ENCODE measurements around the gene CCS.

DNA sequence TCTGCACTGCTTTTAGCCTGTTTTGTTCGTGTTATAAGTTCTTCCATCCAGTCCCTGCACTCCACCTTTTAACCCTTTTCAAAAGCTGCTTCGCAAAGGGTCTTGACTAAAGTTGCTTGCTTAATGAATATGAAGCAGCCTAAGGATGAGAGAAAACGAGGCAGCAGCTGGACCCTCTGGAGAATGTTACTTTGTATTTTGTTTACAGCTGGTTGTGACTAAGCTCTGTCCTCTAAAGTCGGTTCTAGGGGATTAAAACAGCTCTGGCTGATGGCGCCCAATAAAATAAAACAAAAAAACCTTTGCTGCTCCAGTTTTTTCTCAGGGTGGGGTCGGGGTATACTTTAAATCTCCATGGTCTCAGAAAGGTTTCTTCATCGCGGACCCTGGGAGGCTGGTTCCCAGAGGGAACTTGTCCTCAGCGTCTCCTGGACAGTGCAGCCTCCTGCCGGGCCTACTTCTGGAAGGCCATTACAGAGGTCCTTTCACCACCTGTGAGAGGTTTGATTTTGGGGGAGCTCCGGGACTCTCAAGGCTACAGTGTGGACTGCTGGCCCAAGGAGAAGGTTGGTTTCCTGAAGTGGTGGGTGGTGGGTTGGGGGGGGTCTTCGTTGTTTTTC lies 44.7 kb downstream of the CCS start:
- TF ChIP-seq CTCF (IDR thresholded peaks at IDR 0.05) (peak in 1 of 3 donors; percentile 17), POLR2AphosphoS5 (IDR thresholded peaks at IDR 0.05) (no peak), POLR2A (IDR thresholded peaks at IDR 0.05) (no peak)
